GM21619 (cell line): Measurements from ENCODE around the gene CDK15.

Experiments
- ATAC-seq: cut with Tn5 transposase; IDR thresholded peaks from one replicate; pipeline ENCODE4 v1.9.1; 2021; ENCODE audit not compliant: unreplicated experiment

The CDK15 gene

DNA sequence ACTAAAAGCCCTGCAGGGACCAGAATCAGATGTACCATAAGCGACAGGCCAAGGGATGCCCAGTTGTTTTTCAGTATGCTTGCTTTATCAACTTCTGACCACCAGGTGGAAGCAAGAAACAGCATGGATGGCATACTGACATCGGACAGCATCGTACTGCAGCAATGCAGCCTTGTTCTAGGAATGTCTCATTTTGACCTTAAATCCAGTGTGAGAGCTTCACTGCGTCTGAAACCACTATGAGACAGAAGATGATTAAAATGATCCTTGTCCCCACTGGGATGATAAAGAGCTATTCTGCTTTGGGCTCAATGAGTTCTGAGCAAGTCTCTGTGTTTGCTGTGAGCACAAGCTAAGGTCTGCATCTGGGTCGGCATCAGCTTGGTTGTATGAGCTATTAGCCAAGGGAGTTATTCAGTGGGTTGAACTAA is 54.3 kb downstream of the CDK15 start:
- peak; percentile 83 for ATAC-seq

DNA sequence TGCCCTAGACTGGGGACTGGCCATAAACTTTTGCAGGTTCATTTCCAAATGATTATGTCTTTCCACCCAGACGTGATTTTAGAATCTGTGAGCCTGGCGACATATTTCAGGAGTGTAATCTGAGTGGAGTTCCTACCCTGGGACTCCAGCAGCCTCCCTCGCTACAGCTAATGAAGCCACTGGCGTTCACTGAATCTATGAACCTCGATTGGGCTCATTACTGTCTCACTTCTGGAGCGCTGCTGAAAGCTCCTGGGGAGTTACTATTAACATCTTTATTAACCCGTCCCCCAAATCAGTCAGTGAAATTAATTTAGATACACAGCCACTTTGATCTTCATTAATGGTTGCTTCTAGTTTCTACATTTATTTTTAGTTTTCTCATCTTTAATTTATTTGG is 56.5 kb downstream of the CDK15 start:
- no peak for ATAC-seq

DNA sequence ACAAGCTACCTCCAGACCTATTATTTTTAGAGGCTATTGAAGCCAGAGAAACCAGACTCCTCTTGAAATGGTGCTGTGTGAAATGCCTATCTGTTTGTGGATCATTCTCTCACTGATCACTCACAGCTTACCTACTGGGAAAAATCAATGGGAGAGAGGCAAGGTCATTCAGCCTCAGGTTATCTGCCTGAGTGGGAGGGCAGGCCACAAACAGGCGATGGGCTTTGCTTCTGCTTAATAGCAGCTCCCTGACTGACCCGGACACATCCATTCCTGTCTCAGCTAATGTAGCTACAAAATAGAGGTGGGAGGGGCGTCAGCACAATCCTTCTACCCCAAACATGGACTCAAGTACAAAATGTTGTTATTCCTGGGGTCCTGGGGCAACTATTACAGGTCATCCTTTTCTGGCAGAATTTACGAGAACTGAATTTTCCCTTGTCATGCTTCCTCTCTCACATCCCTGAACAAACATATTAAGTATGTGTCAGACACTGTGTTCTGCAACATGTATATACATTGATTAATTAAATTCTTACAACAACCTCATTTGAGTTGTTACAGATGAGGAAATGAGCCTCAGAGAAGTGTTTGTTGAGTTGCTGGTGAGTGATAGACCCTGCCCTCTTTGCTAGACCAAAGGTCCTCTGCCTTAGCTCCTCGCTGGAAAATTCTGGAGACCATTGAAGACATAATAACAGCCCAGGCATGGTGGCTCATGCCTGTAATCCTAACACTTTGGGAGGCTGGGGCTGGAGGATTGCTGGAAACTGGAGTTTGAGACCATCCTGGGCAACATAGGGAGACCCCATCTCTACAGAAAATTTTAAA is 60.5 kb downstream of the CDK15 start:
- ATAC-seq = no peak

DNA sequence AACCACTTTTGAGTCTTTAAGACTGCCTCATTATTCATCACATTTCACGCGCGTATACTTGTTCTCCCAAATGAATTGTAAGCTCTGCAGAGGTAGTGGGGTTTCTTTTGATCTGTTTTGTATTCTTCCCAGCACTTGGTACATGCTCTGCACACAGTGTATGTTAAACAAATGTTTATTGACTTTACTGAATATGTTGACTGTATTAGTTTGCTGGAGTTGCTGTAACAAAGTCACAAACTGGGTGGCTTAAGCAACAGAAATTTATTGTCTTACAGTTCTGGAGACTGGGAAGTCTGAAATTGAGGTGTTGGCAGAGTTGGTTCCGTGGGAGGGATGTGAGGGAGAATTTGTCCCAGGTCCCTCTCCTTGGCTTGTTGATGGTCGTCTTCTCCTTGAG is 65.1 kb downstream of the CDK15 start:
- ATAC-seq = no peak

- ATAC-seq = no peak
These were observed 66.3 kb downstream of the CDK15 start for GRCh38 chr2:201872591-201872990.

DNA sequence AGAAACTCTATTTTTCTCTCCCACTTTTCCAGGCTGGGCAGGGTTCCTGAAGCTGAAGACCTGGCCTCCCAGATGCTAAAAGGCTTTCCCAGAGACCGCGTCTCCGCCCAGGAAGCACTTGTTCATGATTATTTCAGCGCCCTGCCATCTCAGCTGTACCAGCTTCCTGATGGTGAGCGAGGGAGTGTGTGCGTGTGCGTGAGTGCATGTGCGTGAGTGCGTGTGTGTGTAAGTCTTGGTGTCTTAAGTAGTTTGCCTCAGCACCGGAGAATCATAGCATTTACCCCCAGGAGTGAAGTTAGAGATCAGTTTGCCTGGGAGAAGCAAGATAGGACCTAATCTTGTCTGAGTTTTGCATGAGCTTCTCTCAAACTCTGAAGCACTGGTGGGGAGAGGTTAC is 73.7 kb downstream of the CDK15 start:
- ATAC-seq = no peak

DNA sequence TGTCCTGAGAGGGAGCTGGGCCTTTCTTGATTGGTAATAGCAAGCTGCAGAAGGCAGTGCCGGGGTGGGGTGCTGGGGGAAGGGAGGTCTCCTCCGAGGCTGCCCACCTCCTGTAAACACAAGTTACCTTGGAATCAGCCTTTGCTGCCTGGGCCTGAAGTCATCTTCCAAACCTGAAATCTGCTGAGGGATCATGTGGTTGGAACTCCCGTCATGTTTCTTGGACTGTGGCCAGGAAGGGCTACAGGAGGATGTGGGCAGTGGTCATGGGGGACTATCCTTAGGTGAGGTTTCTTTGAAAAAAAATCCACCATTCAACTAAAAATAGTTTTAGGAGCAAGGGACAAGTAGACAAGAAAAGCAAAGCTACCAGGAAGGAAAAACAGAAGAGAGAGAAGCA is 74.2 kb downstream of the CDK15 start:
- peak; percentile 10 for ATAC-seq

DNA sequence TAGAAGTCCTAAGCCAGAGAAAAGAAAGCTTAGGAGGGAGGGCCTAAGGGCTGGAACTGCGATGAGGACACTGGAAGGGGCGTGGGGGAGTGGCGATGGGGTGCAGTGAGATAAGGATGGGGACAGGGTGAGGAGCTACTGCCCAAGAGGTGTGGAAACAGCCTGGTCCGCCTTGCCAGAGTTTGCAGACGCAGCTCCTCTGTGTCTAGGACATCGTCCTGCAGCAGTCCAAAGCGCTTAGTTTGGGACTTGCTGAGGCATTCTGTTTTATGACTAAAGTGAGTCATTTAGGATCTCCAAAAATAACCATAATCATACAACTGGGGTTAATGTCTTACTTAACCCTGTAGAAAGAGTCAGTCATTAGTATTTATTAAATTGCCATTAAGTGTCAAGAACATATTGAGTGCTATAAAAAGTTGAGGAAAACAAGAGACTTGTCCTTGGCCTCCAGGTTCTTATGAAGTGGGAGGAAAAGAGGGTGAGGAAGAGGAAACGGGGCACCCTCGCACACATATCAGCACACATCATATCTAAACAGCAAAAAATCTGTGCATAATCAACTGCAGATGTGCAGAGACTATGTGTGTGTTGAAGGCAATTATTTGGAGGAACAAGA is 74.8 kb downstream of the CDK15 start:
- peak; percentile 69 for ATAC-seq

GRCh38 chr2:201881741-201882140 is 75.4 kb downstream of the CDK15 start:
- no peak for ATAC-seq

GRCh38 chr2:201882353-201883090 is 76.2 kb downstream of the CDK15 start:
- ATAC-seq = peak; percentile 50

DNA sequence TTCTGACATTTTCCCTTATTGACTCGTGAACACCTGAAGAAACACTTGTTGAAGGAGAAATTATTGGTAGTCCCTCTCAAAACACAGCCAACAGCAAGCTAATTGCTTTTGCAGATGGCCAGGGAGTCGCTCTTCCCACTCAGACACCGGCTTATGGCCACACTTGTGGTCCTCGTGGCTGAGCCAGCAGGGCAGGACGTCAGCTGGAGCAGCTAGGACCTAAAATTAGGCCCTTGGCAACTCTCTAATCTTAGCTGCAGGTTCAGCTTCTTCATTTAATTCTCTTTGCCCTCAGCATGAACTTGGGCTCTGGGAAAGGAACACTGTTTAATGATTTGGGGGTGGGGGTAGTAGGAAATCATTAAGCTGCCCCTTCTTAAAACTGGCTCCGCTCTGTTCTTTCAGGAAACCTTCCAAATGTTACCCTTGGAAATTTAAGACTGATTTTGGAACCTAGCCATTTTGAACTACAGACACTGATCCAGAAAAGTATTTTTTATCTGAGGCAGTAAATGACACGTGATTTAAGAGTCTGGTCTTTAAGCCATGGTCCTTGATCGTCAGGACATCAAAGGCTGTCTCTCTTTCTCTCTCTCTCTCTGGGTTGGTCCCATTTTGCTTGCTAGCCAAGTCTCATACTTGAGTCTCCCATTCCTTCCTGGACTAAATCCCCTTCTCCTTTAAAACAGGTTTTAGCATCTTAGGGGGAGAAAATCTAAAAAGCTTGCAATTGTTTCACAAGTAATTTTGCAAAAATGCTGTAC is 77.5 kb downstream of the CDK15 start:
- no peak for ATAC-seq

DNA sequence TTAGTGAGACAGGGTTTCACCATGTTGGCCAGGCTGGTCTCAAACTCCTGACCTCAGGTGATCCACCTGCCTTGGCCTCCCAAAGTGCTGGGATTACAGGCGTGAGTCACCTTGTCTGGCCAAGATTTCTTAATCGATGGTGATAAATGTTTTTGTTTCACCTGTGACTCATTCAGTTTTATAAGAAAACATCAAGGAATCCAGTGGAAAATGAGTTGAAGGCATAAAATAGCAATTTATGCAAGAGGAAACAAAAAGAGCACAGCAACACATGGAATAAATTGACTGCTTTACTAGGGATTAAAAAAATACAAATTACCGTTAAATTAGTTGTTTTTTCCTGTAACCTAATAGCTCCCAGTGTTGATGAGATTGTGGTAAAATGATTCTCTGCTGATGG is 80.2 kb downstream of the CDK15 start:
- no peak for ATAC-seq

- no peak for ATAC-seq
These were observed 81.6 kb downstream of the CDK15 start for GRCh38 chr2:201887773-201888425.

- ATAC-seq = no peak
These were observed 82.1 kb downstream of the CDK15 start for GRCh38 chr2:201888426-201888800.

DNA sequence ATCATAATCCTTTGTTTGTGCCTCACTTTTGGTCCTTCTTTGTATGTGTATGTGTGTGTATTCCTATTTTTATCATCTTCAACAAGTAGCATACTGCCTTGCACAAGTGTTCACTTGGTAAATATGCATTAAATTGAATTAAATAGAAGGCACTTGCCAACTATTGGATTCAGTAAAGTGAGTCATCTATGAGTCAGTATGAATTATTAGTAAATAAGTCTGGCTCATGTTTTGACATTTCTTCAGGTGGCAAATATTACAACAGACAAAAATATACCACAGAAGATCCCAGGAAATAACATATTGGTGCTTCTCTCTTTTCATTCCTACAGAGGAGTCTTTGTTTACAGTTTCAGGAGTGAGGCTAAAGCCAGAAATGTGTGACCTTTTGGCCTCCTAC is 84.1 kb downstream of the CDK15 start:
- no peak for ATAC-seq

DNA sequence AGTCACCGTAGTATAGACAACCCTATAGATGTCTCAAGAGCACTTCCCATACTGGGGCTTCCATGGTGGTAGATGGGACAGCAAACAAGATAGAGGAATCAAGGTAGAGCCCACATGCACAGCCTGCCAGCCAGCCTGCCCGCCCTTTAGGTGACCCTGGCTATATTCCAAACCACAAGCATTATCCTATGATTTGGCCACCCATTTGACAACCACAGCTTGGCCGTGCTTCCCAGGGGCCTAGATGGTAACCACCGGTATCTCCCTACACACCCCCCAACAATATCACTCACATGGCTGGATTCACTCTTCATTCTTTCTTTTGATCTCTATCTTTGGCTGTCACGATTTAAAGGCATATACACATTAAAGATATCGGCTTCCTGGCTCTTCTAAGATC is 85.3 kb downstream of the CDK15 start:
- ATAC-seq = no peak

DNA sequence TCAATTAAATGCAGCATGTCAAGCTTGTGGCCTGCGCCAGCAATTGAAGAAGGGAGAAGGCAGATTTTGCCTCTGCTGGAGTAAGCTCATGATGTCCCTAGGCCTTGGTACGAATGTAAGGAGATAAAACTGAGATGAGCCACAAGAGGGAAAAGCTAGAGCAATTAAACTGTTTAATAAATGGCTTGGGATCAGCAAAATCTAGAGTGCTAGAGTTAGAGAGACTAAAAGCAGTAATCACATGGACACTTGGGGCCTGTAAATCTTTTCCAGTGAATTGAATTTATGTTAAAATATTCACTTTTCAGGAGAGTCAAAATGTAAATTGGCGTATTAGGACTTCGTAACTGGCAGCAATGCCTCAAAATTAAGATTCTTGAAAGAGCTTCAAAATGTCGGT is 86.2 kb downstream of the CDK15 start:
- ATAC-seq = no peak

GRCh38 chr2:201900362-201900761 is 94.0 kb downstream of the CDK15 start:
- no peak for ATAC-seq

GRCh38 chr2:201901786-201902185 is 95.4 kb downstream of the CDK15 start:
- no peak for ATAC-seq

DNA sequence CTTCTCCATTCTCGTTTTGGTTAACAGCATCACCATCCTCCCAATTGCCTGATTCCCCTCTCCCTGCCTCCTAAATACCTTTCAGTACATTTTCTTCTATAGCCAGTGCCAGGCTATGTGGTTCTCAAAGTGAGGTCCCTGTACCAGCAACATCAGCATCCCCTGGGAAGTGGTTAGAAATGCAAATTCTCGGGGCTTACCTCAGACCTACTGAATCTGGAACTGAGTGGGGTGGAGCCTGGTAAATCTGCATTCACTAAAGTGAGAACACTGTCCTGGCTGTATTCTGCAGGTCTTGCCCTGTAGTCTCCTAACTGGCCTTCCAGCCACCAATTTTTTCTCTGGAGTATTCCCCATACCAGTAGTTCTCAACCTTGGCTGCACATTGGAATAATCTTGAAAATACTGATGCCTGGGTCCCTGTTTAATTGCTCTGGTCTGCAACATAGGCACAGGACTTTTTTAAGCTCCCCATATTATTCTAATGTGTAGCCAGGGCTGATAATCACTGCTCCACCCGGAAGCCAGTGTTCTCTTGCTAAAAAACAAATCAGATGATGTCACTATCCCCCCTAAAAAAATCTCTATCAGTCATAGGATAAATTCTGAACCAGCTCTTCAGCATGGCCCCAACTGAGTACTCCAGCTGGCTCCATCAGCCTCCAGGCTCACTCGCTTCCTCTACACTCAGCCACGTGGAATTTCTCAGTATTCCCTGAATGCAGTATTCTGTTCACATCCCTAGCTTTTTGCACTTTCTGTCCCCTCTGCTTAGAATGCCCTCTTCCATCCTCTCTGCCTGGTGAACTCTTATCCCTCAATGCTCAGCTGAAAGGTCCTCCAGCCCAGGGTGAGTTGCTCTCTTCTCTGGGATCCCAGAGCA is 98.4 kb downstream of the CDK15 start:
- ATAC-seq = peak; percentile 97
